HG02981 (cell line): ENCODE measurements around the gene TLK2.

ENCODE experiments used
- ATAC-seq: cut with Tn5 transposase; IDR thresholded peaks from one replicate; pipeline ENCODE4 v1.9.1; 2021; ENCODE audit warnings: mild to moderate bottlenecking, moderate library complexity; ENCODE audit not compliant: unreplicated experiment

Gene TLK2

DNA sequence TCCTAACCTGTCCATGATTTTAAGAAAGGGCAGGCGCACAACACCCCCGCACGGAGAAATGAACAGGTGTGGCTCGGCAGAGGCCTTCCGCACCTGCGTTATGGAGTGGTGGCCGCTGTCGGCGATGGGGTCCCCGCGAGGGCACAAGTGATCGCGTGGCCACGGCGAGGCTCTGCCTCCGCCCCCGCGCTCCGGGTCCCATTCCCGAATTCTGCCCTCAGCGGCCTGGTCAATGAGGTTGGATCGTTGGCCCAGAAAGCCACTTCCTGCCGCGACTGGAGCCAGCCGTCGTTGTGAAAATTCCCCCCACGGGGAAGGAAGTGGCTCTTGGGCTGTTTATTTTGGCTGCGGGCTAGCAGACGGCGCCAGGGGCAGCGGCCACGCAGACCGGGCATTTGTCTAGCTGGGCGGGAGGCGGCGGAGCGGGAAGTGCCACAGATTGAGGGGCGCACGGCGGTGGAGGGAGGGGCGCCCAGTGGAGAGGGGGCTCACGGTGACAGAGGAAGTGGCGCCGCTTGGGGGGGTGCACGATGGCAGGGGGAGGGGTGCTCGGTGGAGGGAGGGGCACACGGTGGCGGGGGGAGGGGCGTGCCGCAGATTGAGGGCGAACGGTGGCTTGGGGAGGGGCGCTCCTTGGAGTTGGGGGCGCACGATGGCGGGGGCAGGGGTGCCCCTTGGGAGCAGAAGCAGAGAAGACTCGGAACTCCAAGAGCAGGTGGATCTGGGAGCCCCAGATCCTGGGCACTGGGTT, 173.8 kb downstream of the TLK2 start:
- no peak for ATAC-seq

DNA sequence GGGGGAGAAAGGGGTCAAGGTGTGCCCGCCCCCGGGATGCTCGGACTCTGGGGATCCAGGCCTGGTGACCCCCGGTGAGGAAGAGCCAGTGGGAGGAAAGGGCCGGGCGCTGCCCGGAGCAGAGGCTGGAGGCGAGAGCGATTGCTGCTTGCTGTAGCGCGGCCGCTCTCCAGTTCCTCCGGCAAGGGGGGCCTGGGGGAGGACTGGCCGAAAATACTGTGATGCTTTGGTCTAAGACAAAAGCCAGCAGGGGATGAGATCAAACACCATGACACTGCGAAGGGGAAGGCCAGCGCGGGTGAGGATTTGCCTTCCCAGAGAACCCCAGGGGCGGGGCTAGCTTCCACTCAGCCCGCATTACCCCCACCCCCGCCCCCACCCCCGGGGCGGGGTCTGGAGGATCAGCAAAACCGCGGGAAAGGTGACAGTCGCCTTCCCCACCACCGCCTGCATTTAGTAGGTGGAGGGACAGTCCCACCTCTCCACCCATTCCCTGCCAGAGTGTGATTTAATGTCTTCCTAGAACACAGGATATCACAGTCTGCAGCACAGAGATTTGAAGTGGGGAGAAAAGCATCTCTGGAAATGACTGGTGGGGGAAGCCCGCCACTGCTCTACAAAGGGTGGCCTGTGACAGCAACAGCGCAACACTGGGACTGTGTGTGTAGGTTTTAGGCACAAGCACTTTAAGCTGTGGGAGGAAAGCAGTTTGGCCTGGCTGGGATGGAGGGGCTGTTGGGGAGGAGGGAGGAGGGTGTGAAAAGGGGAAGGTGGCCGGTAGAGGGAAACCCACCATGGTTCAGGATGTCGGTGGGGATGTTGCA, 174.6 kb downstream of the TLK2 start:
- peak; percentile 89 for ATAC-seq

DNA sequence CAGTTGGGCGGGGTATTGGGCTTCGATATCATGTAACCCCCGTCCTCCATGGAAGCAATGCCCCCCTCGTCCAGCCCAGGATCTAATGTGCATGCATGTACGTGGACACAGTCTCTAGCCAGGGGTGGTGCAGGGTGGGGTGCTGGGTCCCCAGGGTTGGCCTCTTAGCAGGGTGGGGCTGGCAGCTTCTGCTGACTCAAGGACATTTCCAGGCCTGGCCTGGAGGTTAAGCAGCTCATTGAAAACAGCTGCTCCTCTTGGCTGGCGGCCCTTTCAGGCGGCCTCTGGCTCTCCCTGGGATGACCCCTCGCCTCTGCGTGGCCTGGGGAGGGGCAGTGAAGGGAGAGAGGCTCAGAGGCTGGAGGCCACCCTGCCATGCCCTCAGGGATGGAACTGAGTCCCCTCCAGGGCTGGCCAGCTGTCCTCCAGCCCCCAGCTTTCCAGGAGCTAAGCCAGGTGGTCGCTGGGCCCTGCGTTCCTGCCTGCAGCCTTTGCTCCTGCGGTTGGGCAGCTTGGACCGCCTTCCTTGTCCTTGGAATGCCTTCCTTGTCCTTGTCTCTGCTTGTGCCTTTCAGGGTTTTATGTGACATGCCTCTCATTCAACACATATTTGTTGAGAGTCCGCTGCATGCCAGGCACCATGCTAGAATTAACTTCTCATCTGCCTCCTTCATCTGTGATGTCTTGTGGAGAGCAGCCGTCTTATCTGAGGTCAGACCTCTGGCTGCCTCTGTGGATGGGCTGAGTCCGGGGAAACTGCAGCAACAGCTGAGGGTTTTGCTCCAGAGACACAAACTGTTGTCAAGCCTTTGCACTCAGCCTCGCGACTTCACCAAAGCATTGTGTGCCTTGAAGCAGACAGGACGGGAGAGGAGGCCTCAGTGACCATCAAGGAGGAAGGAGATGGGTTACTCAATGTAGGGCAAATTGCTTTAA, 175.5 kb downstream of the TLK2 start:
- no peak for ATAC-seq

DNA sequence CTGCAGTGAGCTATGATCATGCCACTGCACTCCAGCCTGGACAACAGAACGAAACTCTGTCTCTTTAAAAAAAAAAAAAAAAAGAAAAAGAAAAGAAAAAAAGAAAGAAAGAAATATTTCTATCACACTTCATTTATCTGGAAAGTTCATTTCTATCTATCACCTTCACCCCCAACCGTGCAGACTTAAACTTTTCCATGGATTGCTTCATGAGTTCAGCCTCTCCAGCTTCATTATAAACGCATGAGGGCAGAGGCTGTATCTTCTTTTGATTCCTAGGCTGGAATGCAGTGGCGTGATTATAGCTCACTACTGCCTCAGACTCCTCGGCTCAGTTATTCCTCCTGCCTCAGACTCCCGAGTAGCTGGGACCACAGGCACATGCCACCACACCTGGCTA, 177.0 kb downstream of the TLK2 start:
- ATAC-seq, result no peak

DNA sequence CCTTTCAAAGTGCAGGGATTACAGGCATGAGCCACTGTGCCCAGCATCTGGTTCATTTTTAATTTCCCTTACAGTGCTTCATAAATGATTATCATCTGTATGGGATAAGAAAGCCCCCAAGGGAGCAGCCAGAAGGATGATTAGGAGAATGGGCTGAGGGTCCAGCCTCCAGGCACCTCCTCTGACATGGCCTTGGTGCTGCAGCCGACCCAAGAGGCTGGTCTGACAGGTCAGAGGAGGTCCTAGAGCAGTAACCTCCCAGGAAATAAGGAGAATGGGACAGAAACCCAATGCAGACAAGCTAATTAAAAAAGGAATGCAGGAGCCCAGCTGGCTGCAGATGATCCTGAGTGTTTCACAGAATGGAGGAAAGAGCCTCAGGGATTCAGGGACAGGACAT, 177.8 kb downstream of the TLK2 start:
- ATAC-seq, result no peak

GRCh38 chr17:62657145-62657665, 178.6 kb downstream of the TLK2 start:
- ATAC-seq, result no peak

GRCh38 chr17:62657690-62658089, 179.1 kb downstream of the TLK2 start:
- no peak for ATAC-seq

DNA sequence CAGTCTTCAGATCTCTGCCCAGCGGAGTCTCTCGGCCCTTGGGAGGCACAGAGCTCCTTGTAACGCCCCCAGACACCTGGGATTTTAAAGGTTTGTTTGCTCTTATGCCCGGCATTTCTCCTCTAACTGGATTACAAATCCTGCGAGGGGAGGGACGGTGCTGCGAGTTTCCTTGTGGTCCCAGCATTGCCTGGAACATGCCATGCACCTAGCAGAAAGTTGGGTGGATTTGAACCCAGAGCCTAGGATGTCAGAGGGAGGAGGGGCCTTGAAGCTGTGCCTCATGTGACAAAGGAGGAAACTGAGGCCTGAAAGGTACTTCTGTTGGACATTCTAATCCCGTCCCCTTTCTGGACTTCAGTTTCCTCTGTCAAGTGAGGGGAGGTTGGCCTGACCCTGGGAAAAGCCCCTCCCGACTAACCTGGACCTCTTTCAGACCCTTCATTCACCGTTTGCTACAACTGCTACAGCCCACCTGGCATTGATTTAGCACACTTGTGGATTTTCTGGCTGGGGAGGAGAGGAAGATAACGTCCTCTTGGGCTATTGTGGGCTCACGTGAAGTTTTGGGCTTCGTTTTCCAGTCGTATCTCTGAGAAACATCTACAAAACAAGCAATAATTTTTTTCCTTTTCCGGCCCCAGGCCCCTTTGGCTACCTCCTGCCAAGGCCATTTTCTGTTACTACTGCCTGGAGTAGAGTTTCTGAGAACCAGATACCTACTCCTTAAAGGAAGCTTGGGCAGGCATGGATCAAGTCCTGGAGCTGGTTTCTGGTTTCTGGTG, 179.7 kb downstream of the TLK2 start:
- no peak for ATAC-seq

- no peak for ATAC-seq
These were observed 182.0 kb downstream of the TLK2 start for GRCh38 chr17:62660629-62661118.

DNA sequence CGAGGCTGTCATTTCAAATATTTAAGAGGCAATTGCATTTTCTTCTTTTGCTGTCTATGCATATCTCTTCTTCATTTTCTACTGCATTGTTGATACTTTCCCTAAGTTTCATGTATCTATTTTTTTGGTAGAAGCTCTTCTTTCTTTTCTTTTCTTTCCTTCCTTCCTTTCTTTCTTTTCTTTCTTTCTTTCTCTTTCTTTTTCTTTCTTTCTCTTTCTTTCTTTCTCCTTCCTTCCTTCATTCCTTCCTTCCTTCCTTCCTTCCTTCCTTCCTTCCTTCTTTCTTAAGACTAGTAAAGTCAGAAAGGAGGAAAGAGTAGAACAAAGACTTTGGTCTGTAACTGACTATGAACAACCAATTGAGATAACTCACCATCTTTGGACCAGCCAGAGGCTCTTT, 182.7 kb downstream of the TLK2 start:
- no peak for ATAC-seq

GRCh38 chr17:62662855-62663254, 184.2 kb downstream of the TLK2 start:
- ATAC-seq, result no peak
